ENCODE measurements around the gene CCT7. TPM values are rescaled to one million over a fixed set of nuclear protein-coding genes. Genes with fewer than 3 reads are reported as not detected.

The CCT7 gene
- 156 and 251 TPM in 2 replicates for total RNA-seq

GRCh38 chr2:73233932-73234832 lies at the start of gene CCT7:
CCT7 (plus strand) TSS chr2:73234308; CDS start chr2:73234379, 71 bp downstream.

GRCh38 chr2:73202156-73203054 lies 31.7 kb upstream of the CCT7 start, which contains the start of gene NOTO:
NOTO (plus strand) TSS chr2:73202574; CDS start chr2:73202667, 93 bp downstream.

GRCh38 chr2:73214120-73215035 lies 19.7 kb upstream of the CCT7 start, which contains the start of gene SMYD5:
SMYD5 (plus strand) TSS chr2:73214245; CDS start chr2:73214267, 22 bp downstream.

GRCh38 chr2:73233154-73233931 lies 765 bp upstream of the CCT7 start, which contains the start of gene PRADC1:
PRADC1 (minus strand) TSS chr2:73233239; CDS start chr2:73233160, 79 bp downstream.

GRCh38 chr2:73284296-73285158 lies 50.4 kb downstream of the CCT7 start, which contains the start of gene FBXO41:
FBXO41 (minus strand) TSS chr2:73284478; CDS start chr2:73269630, 14,848 bp downstream.

GRCh38 chr2:73293534-73294171 lies 59.5 kb downstream of the CCT7 start, which contains the start of gene EGR4:
EGR4 (minus strand) TSS chr2:73293548; CDS start chr2:73293317, 231 bp downstream.

Small RNA genes within 50 kb of the gene (small RNA-seq; reads per million reads assigned to genes)
- not detected for gene RNU6-111P

Other genes with a start within 250 kb of the CCT7 start
- gene SFXN5, start 162.6 kb upstream of the CCT7 start, total RNA-seq: 6.2 and 9.0 TPM in 2 replicates
- gene RAB11FIP5, start 121.4 kb upstream of the CCT7 start, total RNA-seq: 63.2 and 99.7 TPM in 2 replicates
- gene NOTO, start 31.7 kb upstream of the CCT7 start, total RNA-seq: not detected in 2 replicates
- 17.7 and 18.3 TPM in 2 replicates for gene SMYD5, start 20.1 kb upstream of the CCT7 start, total RNA-seq
- 9.8 and 20.3 TPM in 2 replicates for gene PRADC1, start 1.1 kb upstream of the CCT7 start, total RNA-seq
- gene FBXO41, start 50.2 kb downstream of the CCT7 start, total RNA-seq: 7.5 and 11.1 TPM in 2 replicates
- gene EGR4, start 59.2 kb downstream of the CCT7 start, total RNA-seq: not detected in 2 replicates
- gene ALMS1, start 151.5 kb downstream of the CCT7 start, total RNA-seq: 17.7 and 19.6 TPM in 2 replicates